Liver (tissue), 3 donors: ENCODE data around the gene SHANK2.

Experiments
- YY1 ChIP-seq: IDR thresholded peaks from 2 replicates; pipeline ENCODE4 v1.6.1; 2016; ENCODE audit warnings: antibody characterized with exemption, mild to moderate bottlenecking
- TF ChIP-seq, protein P1 (sequence below): fragments of 150-350 bp; IDR thresholded peaks from 2 replicates; pipeline ENCODE4 v1.5.1; 2017; ENCODE audit warnings: improper control_type of control experiment, low read depth, low read length; ENCODE audit not compliant: missing input control
- TF ChIP-seq, protein P2 (sequence below): IDR thresholded peaks from 2 replicates; pipeline ENCODE4 v1.6.1; 2016; ENCODE audit warnings: antibody characterized with exemption
- TF ChIP-seq, protein P3 (sequence below): IDR thresholded peaks from 2 replicates; pipeline ENCODE4 v1.6.1; 2016; ENCODE audit warnings: antibody characterized with exemption, mild to moderate bottlenecking
- donor health status: healthy.
- donor health status: healthy.

DNA sequence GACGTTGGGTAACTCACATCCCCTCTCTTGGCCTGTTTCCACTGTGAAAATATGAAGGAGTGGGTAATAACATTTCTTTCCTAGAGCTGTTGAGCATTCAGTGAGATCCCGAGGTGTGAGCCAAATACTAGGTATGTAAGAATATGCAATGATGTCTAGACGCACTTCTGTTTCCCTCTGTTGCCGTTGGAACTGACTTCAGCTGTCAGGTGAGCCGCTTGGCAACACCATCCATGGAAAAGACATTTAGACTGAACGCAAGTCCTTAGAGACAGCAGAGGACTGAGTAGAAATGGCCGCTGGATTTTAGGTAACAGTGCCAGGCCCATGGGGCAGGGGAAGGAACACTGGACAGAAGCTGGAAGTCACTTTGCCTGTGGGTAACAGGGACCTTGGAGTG lies 29.5 kb upstream of the SHANK2 start:
- TF ChIP-seq, protein P1, sequence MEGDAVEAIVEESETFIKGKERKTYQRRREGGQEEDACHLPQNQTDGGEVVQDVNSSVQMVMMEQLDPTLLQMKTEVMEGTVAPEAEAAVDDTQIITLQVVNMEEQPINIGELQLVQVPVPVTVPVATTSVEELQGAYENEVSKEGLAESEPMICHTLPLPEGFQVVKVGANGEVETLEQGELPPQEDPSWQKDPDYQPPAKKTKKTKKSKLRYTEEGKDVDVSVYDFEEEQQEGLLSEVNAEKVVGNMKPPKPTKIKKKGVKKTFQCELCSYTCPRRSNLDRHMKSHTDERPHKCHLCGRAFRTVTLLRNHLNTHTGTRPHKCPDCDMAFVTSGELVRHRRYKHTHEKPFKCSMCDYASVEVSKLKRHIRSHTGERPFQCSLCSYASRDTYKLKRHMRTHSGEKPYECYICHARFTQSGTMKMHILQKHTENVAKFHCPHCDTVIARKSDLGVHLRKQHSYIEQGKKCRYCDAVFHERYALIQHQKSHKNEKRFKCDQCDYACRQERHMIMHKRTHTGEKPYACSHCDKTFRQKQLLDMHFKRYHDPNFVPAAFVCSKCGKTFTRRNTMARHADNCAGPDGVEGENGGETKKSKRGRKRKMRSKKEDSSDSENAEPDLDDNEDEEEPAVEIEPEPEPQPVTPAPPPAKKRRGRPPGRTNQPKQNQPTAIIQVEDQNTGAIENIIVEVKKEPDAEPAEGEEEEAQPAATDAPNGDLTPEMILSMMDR = no peak
- TF ChIP-seq, protein P2, sequence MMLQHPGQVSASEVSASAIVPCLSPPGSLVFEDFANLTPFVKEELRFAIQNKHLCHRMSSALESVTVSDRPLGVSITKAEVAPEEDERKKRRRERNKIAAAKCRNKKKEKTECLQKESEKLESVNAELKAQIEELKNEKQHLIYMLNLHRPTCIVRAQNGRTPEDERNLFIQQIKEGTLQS = no peak
- no peak for TF ChIP-seq YY1
- TF ChIP-seq, protein P3, sequence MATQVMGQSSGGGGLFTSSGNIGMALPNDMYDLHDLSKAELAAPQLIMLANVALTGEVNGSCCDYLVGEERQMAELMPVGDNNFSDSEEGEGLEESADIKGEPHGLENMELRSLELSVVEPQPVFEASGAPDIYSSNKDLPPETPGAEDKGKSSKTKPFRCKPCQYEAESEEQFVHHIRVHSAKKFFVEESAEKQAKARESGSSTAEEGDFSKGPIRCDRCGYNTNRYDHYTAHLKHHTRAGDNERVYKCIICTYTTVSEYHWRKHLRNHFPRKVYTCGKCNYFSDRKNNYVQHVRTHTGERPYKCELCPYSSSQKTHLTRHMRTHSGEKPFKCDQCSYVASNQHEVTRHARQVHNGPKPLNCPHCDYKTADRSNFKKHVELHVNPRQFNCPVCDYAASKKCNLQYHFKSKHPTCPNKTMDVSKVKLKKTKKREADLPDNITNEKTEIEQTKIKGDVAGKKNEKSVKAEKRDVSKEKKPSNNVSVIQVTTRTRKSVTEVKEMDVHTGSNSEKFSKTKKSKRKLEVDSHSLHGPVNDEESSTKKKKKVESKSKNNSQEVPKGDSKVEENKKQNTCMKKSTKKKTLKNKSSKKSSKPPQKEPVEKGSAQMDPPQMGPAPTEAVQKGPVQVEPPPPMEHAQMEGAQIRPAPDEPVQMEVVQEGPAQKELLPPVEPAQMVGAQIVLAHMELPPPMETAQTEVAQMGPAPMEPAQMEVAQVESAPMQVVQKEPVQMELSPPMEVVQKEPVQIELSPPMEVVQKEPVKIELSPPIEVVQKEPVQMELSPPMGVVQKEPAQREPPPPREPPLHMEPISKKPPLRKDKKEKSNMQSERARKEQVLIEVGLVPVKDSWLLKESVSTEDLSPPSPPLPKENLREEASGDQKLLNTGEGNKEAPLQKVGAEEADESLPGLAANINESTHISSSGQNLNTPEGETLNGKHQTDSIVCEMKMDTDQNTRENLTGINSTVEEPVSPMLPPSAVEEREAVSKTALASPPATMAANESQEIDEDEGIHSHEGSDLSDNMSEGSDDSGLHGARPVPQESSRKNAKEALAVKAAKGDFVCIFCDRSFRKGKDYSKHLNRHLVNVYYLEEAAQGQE = no peak
